ENCODE measurements around the gene ARL8B.
"Not testable (repeated sequence)": the region's sequence is repeated elsewhere in the genome, so short reads cannot be mapped to it uniquely, and the experiment has no call there.

Gene ARL8B

GRCh38 chr3:5141760-5142159 is 19.7 kb downstream of the ARL8B start:
- intact Hi-C loops (cut with DNase I) = no loop called here
- DNase-seq = no peak

DNA sequence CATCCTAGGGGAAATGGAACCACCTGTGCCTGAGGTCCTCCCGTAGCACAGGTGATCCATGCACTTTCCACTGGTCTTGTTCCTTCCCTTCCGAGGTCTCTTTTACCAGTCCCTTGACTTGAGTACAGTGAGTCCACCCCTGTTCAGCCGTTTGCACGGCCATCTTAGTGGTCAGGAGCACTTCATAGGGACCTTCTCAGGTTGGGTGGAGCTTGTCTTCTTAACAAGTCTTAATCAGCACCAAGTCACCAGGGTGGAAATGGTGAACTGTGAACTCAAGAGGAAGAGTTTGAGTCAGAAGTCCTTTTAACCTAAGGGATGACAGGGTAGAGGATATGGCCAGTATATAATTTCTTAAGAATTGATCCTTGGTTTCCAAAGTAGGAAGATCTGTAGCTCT is 21.4 kb downstream of the ARL8B start:
- intact Hi-C loops (cut with DNase I) = no loop called here

GRCh38 chr3:5144316-5144994 is 22.4 kb downstream of the ARL8B start:
- intact Hi-C loops (cut with DNase I) = no loop called here
- DNase-seq = no peak

More for the DNA sequence above, 21.4 kb downstream of the ARL8B start:
- no peak for DNase-seq

- no peak for DNase-seq
- intact Hi-C loops (cut with DNase I) = no loop called here
These were observed 23.0 kb downstream of the ARL8B start for GRCh38 chr3:5145120-5145519.

GRCh38 chr3:5147152-5147551 is 25.1 kb downstream of the ARL8B start:
- intact Hi-C loops (cut with DNase I) = not testable (repeated sequence)

GRCh38 chr3:5149306-5149880 is 27.3 kb downstream of the ARL8B start:
- intact Hi-C loops (cut with DNase I) = no loop called here
- DNase-seq = no peak

More at GRCh38 chr3:5147152-5147551, 25.1 kb downstream of the ARL8B start:
- DNase-seq = not testable (repeated sequence)

DNA sequence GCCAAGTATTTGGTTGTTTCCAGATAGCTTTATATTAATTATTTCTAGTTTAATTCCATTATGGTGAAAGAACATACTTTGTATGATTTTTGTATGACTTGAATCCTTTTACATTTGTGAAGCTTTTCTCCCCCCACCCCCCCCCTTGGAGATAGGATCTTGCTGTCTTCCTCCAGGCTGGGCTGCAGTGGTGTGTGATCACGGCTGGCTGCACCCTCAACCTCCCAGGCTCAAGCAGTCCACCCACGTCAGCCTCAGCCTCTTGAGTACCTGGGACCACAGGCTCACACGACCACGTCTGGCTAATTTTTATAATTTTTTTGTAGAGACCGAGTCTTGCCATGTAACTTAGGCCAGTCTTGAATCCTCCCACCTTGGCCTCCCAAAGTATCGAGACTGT is 29.5 kb downstream of the ARL8B start:
- intact Hi-C loops (cut with DNase I) = no loop called here
- DNase-seq = peak in 1 of 10 donors; percentile 71

GRCh38 chr3:5153074-5153473 is 31.0 kb downstream of the ARL8B start:
- no peak for DNase-seq
- intact Hi-C loops (cut with DNase I) = no loop called here

GRCh38 chr3:5155241-5155640 is 33.1 kb downstream of the ARL8B start:
- intact Hi-C loops (cut with DNase I) = no loop called here
- no peak for DNase-seq

DNA sequence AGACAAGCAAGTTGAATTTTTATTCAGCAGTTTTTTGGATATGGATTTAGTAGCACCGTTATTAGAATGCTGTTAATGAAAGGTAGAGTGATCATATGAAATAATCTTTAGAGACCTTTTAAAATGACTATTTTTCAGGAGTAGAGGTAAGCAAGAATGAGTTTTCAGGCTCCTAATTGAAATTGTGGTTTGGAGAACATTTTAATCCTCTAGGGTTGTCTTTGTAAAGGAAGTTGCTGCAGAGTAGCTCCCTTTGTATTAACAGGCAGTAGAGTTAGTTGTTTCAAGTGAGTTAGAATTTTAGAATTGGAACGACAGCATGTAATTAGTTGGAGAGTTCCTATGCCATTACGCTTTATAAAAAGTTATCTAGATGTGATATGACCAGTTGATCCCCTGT is 38.2 kb downstream of the ARL8B start:
- no peak for DNase-seq
- intact Hi-C loops (cut with DNase I) = no loop called here

DNA sequence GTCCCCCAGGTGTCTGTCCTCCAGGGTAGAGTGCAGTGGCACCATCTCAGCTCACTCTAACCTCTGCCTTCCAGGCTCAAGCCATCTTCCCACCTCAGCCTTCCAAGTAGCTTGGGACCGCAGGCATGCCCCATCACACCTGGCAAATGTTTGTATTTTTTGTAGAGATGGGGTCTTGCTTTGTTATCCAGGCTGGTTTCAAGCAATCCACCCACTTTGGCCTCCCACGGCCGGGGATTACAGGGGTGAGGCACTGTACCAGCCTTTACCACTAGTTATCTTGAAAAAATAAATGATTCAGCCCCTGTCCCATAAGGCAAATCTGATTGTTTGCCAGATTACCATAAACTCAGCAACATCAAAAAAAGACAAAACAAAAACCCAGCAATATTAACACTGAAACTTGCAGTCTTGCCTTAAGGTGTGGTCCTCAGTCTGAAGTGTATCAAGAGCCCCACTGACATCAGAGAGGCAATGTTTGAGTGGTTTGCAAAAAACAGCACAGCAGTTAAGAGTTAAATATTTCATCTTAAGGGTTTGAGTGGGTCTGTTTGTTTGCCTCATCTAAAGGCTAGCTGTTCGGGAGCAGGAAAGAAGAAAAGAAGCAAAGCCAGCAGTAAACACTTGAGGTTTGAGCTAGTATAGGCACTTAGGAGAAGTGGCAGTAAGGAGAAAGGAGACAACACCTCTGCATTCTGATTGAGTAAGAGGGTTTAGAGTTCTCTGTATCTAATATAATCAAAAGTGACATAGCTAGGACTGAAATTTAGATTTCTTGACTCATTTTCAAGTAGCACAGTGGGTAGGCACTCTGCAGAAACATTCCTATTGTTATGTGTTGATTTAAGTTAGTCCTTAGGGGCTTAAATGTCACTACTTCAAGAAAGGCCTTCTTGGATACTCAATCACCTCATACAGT is 39.1 kb downstream of the ARL8B start:
- intact Hi-C loops (cut with DNase I) = no loop called here
- peak in 2 of 10 donors; percentile 60 to 80 for DNase-seq

DNA sequence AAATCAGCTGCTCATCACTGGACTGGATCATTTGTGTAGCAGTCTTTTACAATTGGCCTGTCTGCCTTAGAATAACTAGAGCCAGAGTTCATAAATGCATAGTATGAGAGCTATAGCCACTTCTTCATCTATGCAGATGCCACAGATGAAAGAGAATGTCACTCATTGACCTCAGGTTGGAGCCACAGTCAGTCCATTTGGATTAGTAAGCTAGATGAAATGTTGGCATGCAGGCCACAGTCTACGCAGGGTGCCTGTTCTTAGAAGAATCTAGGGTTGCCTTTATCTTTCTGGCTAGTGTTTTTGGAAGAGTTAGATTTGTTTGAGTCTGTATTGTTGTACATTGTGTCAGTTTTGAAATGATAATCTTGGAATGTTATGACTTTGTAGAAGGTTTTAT is 40.0 kb downstream of the ARL8B start:
- DNase-seq = peak in 1 of 10 donors; percentile 52
- intact Hi-C loops (cut with DNase I) = no loop called here

DNA sequence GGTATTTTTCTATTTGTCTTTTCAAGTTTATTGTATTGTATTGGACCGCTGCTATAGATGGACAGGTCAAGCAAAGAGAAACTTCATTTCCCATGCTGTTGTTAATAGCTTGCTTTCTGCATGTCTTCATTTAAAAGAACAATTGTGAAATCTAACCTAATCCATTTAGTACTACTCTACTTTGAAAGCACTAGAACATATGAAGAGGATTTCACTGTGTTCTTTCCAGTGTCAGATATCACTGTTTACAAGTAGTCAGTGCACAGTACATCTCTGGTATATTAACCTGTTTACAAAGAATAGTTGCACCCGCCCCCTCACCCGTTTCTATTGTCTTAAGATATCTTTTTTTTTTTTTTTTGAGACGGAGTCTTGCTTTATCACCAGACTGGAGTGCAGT is 43.6 kb downstream of the ARL8B start:
- intact Hi-C loops (cut with DNase I) = no loop called here
- DNase-seq = no peak

DNA sequence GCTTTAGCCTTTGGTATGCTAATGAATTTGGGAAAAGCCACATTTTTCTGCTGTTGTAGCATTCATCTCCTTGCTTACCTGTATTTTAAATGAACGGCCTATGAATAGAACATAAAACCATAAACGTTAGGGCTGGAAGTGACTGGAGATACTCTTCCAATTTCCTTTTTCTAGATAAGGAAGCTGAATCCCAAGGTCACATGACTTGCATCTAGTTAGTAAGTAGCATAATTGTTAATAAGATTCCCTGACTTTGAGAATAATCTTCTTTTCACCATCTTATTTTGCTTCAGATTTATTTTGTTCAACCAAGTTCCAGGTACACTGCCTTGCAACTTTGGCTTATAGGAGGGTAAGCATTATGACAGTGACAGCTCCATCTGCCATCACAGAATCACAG is 44.8 kb downstream of the ARL8B start:
- intact Hi-C loops (cut with DNase I) = no loop called here

GRCh38 chr3:5168110-5168509 is 46.0 kb downstream of the ARL8B start:
- no peak for DNase-seq
- intact Hi-C loops (cut with DNase I) = no loop called here

More for the DNA sequence above, 44.8 kb downstream of the ARL8B start:
- DNase-seq = no peak

- intact Hi-C loops (cut with DNase I) = no loop called here
- DNase-seq = no peak
These were observed 47.7 kb downstream of the ARL8B start for GRCh38 chr3:5169807-5170206.

DNA sequence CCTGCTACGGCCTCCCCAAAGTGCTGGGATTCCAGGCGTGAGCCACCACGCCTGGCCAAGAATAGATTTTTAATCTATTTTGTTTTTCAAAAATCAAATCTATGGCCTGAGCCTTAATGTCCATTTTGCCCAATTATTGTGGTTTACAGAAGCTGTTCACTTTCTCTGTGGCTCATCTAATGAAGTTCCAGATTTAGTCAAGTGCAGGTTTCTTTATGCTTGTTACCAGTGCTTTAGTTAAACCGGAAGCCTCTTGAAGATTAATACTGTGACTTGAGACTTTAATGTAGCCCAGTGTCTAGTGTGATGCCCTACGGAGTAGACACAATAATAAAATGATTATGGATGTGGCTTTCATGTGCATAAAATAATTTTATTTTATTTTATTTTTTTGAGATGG is 48.9 kb downstream of the ARL8B start:
- no peak for DNase-seq
- intact Hi-C loops (cut with DNase I) = no loop called here

GRCh38 chr3:5172018-5172417 is 49.9 kb downstream of the ARL8B start:
- intact Hi-C loops (cut with DNase I) = no loop called here
- DNase-seq = no peak

DNA sequence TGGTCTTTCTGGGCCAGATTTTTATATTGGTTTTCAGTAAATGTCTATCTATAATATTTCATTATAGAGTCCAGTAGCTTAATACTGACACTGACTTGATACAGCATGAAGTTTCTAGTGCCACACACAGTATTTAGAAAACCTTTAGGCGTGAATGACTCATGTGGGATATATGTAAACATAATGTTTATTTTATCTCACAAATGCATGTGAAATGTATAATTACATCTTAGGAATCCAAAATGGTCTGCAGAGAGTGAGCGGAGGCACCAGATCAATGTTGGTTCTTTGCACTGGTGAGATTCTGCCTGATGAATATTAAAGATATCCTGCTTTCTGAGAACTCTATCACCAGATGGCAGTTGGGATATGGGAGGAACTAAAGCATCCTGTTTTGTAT is 56.9 kb downstream of the ARL8B start:
- DNase-seq; intact Hi-C loops (cut with DNase I): not testable (repeated sequence)

DNA sequence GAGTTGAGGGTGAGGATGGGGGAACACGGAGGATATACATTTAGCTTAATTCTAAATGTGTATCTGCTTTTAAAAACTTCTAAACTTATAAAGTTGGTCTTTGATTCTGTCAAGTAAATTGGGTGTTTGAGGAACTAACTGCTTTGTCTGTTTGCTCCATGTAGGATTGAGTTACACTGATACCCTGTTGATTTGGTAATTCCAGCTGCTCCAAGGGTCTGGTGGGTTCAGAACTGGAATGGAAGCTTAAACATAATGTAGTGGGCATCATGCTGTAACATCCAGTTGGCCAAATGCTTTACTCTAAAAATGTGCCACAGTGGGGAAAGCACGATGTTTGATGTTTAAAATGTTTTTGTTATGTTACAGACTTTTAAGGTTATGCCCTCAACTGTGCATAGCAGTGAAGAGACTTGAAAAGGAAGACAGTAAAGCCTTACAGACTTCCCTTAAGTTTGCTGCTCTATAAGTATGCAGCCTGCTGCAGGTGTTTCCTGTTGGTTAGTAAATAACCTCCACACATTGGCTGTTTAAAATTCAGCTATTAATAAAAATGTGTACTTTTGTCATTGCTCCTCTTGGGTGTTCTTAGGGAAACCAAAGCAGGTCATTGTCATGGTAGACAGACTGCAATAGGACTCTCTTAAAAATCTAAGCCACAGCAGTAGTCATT is 59.5 kb downstream of the ARL8B start:
- intact Hi-C loops (cut with DNase I) = no loop called here
- DNase-seq = no peak

GRCh38 chr3:5183714-5184113 is 61.6 kb downstream of the ARL8B start:
- DNase-seq; intact Hi-C loops (cut with DNase I): not testable (repeated sequence)

Data from posterior cingulate gyrus (tissue), 11 donors.